AG04449 (cell line): ENCODE data around the gene MMEL1.

ENCODE experiments used
- CTCF ChIA-PET: fragments of 350-600 bp; formaldehyde crosslinking; extraction: SDS; loops from one replicate; lab custom pipeline; 2021; ENCODE audit warnings: antibody characterized with exemption; lab: Yijun Ruan, JAX
- POLR2A ChIA-PET: fragments of 400-600, 350-600 bp; formaldehyde crosslinking; extraction: SDS; loops from one replicate; lab custom pipeline; 2020; ENCODE audit warnings: antibody characterized with exemption, inconsistent platforms; lab: Yijun Ruan, JAX
- DNase-seq: peaks from one replicate; pipeline ENCODE4 v3.0.0-alpha.2; 2010; ENCODE audit warnings: low read depth, low spot score
- H3K4me3 ChIP-seq: 2 replicates; pipeline ENCODE4 v1.5.1; 2011; ENCODE audit warnings: low read depth, mild to moderate bottlenecking, control low read depth, low read length
- CTCF ChIP-seq: IDR thresholded peaks from one replicate; pipeline ENCODE4 v1.5.1; 2011; ENCODE audit warnings: mild to moderate bottlenecking, moderate library complexity, low read length, control low read depth, inconsistent platforms; ENCODE audit not compliant: insufficient read depth; ENCODE audit errors: missing control alignments

Gene MMEL1

GRCh38 chr1:2594001-2594640 is 38.7 kb downstream of the MMEL1 start:
- no peak overlapping the region for H3K4me3 ChIP-seq
- no peak for TF ChIP-seq CTCF
- no peak for DNase-seq
- CTCF ChIA-PET: no interaction called here
- POLR2A ChIA-PET: no interaction called here

- H3K4me3 ChIP-seq: no peak overlapping the region
- POLR2A ChIA-PET: no interaction called here
- DNase-seq: no peak
- CTCF ChIA-PET: no interaction called here
- no peak for TF ChIP-seq CTCF
These were observed 39.5 kb downstream of the MMEL1 start for GRCh38 chr1:2593251-2593878.

GRCh38 chr1:2592672-2593071 is 40.1 kb downstream of the MMEL1 start:
- TF ChIP-seq CTCF: no peak
- DNase-seq: no peak
- no peak overlapping the region for H3K4me3 ChIP-seq
- CTCF ChIA-PET: no interaction called here
- POLR2A ChIA-PET: no interaction called here

GRCh38 chr1:2591581-2592261 is 41.1 kb downstream of the MMEL1 start:
- DNase-seq: no peak
- H3K4me3 ChIP-seq: no peak overlapping the region
- TF ChIP-seq CTCF: no peak
- ChIA-PET POLR2A (no interaction called here), CTCF (no interaction called here)

- no peak overlapping the region for H3K4me3 ChIP-seq
- ChIA-PET CTCF (no interaction called here), POLR2A (no interaction called here)
- no peak for TF ChIP-seq CTCF
- DNase-seq: no peak
These were observed 41.6 kb downstream of the MMEL1 start for GRCh38 chr1:2591233-2591580.

- no peak overlapping the region for H3K4me3 ChIP-seq
- DNase-seq: no peak
- no peak for TF ChIP-seq CTCF
- ChIA-PET POLR2A (no interaction called here), CTCF (no interaction called here)
These were observed 42.3 kb downstream of the MMEL1 start for GRCh38 chr1:2590233-2591141.
